ENCODE data around the gene ST13. TPM values are rescaled to one million over a fixed set of nuclear protein-coding genes. Genes with fewer than 3 reads are reported as not detected.

The ST13 gene
- polyA plus RNA-seq (111 to 185 TPM (median 166 TPM) in 3 replicates), polyA minus RNA-seq (37.9 to 102 TPM (median 70.5 TPM) in 3 replicates)
- 344 TPM for polyA plus RNA-seq (2011; ENCODE audit: low read depth)
- 146 and 187 TPM in 2 replicates for polyA plus RNA-seq (2011; cell fraction: cytosol; rRNA removed)
- 62.5 and 96.7 TPM in 2 replicates for polyA plus RNA-seq (2011; cell fraction: nucleus; rRNA removed)
- 195 and 236 TPM in 2 replicates for polyA plus RNA-seq (2012; ENCODE audit: low replicate concordance)
- 108 TPM for polyA minus RNA-seq (2011; cell fraction: cytosol; rRNA and poly(A)+ RNA removed)
- polyA minus RNA-seq (2011; cell fraction: nucleus; rRNA and poly(A)+ RNA removed), result 17.7 and 34.4 TPM in 2 replicates

- Histone ChIP-seq H3K27me3 (ENCODE audit: control insufficient read depth, extremely low read depth, insufficient read depth, low read length) (no peaks in the 10 kb centered on the region), H4K20me1 (ENCODE audit: control insufficient read depth, extremely low read depth, insufficient read depth, low read length) (no peaks in the 10 kb centered on the region), H3K9ac (ENCODE audit: control insufficient read depth, extremely low read depth, insufficient read depth, low read length) (peak within 1 kb of the TSS; percentile 97), H3K79me2 (ENCODE audit: control insufficient read depth, insufficient read depth, low read length) (peaks cover 93% of the 10 kb centered on the region), H3K9me3 (ENCODE audit: control insufficient read depth, low read depth, low read length) (no peaks in the 10 kb centered on the region), H3K36me3 (ENCODE audit: control insufficient read depth in 2 of 2, extremely low read depth in 1 of 2, insufficient read depth in 2 of 2, low read length in 2 of 2) (peaks cover 2% of the 10 kb centered on the region in 2 experiments), H3K4me1 (ENCODE audit: control insufficient read depth, extremely low read depth, insufficient read depth, low read length) (peaks cover 27% of the 10 kb centered on the region), H3K4me2 (ENCODE audit: control insufficient read depth, extremely low read depth, insufficient read depth, low read depth, low read length) (peak within 1 kb of the TSS; percentile 92), H2AFZ (ENCODE audit: control insufficient read depth, low read length) (peak within 1 kb of the TSS; percentile 93), H3K27ac (ENCODE audit: control insufficient read depth, insufficient read depth, low read length) (peak within 1 kb of the TSS; percentile 98), H3K9me1 (ENCODE audit: control insufficient read depth, extremely low read depth, insufficient read depth, low read length) (no peaks in the 10 kb centered on the region), H3K4me3 (ENCODE audit: control insufficient read depth in 2 of 3, extremely low read depth in 1 of 3, insufficient read depth in 2 of 3, low read depth in 1 of 3, low read length in 3 of 3) (peak within 1 kb of the TSS; percentile 89 to 99 (median 95))
- FAIRE-seq (peak; percentile 93), DNase-seq (ENCODE audit: low read depth, low spot score) (peak; percentile 74)
- dilution Hi-C loops (cut with MboI; ENCODE audit: extremely low pct_ligation_motif_present, low sequenced_read_pairs), result no loop called here
- TF ChIP-seq, protein P1, sequence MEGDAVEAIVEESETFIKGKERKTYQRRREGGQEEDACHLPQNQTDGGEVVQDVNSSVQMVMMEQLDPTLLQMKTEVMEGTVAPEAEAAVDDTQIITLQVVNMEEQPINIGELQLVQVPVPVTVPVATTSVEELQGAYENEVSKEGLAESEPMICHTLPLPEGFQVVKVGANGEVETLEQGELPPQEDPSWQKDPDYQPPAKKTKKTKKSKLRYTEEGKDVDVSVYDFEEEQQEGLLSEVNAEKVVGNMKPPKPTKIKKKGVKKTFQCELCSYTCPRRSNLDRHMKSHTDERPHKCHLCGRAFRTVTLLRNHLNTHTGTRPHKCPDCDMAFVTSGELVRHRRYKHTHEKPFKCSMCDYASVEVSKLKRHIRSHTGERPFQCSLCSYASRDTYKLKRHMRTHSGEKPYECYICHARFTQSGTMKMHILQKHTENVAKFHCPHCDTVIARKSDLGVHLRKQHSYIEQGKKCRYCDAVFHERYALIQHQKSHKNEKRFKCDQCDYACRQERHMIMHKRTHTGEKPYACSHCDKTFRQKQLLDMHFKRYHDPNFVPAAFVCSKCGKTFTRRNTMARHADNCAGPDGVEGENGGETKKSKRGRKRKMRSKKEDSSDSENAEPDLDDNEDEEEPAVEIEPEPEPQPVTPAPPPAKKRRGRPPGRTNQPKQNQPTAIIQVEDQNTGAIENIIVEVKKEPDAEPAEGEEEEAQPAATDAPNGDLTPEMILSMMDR (optimal IDR thresholded peaks at IDR 0.05 in 1 of 3, IDR thresholded peaks at IDR 0.05 in 1 of 3, conservative IDR thresholded peaks at IDR 0.05 in 1 of 3; ENCODE audit: extremely low read depth in 1 of 3, insufficient read depth in 2 of 3, low read length in 3 of 3), result peak in 2 of 3 experiments; percentile 16 to 19
- no peak for TF ChIP-seq EZH2 (IDR thresholded peaks at IDR 0.05; ENCODE audit: low read length)
Observed at GRCh38 chr22:40856513-40857308, at the start of gene ST13, which contains the start of gene XPNPEP3. TSS of gene ST13 (minus strand) at chr22:40856639. CDS start at chr22:40856540, 99 bp downstream. TSS of gene XPNPEP3 (plus strand) at chr22:40857148. CDS start at chr22:40857182, 34 bp downstream.

- dilution Hi-C loops (cut with MboI; ENCODE audit: extremely low pct_ligation_motif_present, low sequenced_read_pairs), result no loop called here
- Histone ChIP-seq H4K20me1 (ENCODE audit: control insufficient read depth, extremely low read depth, insufficient read depth, low read length) (no peaks in the 10 kb centered on the region), H3K4me3 (ENCODE audit: control insufficient read depth in 2 of 3, extremely low read depth in 1 of 3, insufficient read depth in 2 of 3, low read depth in 1 of 3, low read length in 3 of 3) (no peak overlapping the region), H3K4me1 (ENCODE audit: control insufficient read depth, extremely low read depth, insufficient read depth, low read length) (peaks cover 18% of the 10 kb centered on the region), H3K36me3 (ENCODE audit: control insufficient read depth in 2 of 2, extremely low read depth in 1 of 2, insufficient read depth in 2 of 2, low read length in 2 of 2) (peaks cover 4 to 5% of the 10 kb centered on the region in 2 experiments), H3K27me3 (ENCODE audit: control insufficient read depth, extremely low read depth, insufficient read depth, low read length) (no peaks in the 10 kb centered on the region), H3K9ac (ENCODE audit: control insufficient read depth, extremely low read depth, insufficient read depth, low read length) (no peak overlapping the region), H3K4me2 (ENCODE audit: control insufficient read depth, extremely low read depth, insufficient read depth, low read depth, low read length) (no peak overlapping the region), H2AFZ (ENCODE audit: control insufficient read depth, low read length) (no peak overlapping the region), H3K79me2 (ENCODE audit: control insufficient read depth, insufficient read depth, low read length) (no peaks in the 10 kb centered on the region), H3K9me1 (ENCODE audit: control insufficient read depth, extremely low read depth, insufficient read depth, low read length) (no peaks in the 10 kb centered on the region), H3K9me3 (ENCODE audit: control insufficient read depth, low read depth, low read length) (no peaks in the 10 kb centered on the region), H3K27ac (ENCODE audit: control insufficient read depth, insufficient read depth, low read length) (no peak overlapping the region)
- TF ChIP-seq EZH2 (IDR thresholded peaks at IDR 0.05; ENCODE audit: low read length), result no peak
- DNase-seq (ENCODE audit: low read depth, low spot score), result no peak
- peak; percentile 71 for FAIRE-seq
Observed at GRCh38 chr22:40904101-40904500, 47.7 kb upstream of the ST13 start.
